Measurements from ENCODE around the gene DLL3.
"Not testable (repeated sequence)": the region's sequence is repeated elsewhere in the genome, so short reads cannot be mapped to it uniquely, and the experiment has no call there.

DNA sequence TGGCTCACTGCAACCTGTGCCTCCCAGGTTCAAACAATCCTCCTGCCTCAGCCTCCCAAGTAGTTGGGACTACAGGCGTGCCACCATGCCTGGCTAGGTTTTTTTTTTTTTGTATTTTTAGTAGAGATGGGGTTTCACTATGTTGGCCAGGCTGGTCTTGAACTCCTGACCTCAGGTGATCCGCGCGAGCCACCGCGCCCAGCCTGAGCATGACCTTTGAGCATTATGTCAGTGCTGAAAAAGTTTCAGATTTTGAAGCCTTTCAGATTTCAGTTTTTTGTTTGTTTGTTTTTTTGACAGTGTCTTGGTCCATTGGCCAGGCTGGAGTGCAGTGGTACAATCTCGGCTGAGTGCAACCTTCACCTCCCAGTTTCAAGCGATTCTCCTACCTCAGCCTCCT lies 47.5 kb upstream of the DLL3 start:
- TF ChIP-seq EZH2 (IDR thresholded peaks at IDR 0.05; ENCODE audit: insufficient read depth, poor library complexity, severe bottlenecking); EZH2phosphoT487 (IDR thresholded peaks at IDR 0.05; ENCODE audit: insufficient read depth, low read depth): not testable (repeated sequence)
